B cell (primary cell): ENCODE data around the gene MVB12B. TPM values are rescaled to one million over a fixed set of nuclear protein-coding genes. Genes with fewer than 3 reads are reported as not detected.

Experiments used
- ATAC-seq: fragments of 200-7000 bp; cut with Tn5 transposase; one replicate; pipeline ENCODE4 v1.10.0; 2021; ENCODE audit warnings: low read depth, mild to moderate bottlenecking, moderate number of reproducible peaks, moderate library complexity
- CTCF ChIA-PET: fragments of 350-600 bp; sonication (Branson Sonifier 250); formaldehyde crosslinking; loops from one replicate; lab custom pipeline; 2021; ENCODE audit warnings: antibody characterized with exemption, inconsistent platforms; lab: Charles Lee
- POLR2A ChIA-PET: fragments of 350-600 bp; sonication (Branson Sonifier 250); formaldehyde crosslinking; loops from one replicate; lab custom pipeline; 2021; ENCODE audit warnings: antibody characterized with exemption; lab: Charles Lee
- DNase-seq: peaks from one replicate; pipeline ENCODE4 v3.0.0; 2013
- H2AFZ ChIP-seq: 2 replicates; pipeline ENCODE4 v1.6.1; 2012; ENCODE audit warnings: mild to moderate bottlenecking, low read depth, low read length; ENCODE audit not compliant: insufficient read depth, poor library complexity, severe bottlenecking
- H3K27ac ChIP-seq, 2 donors: 1 replicate in 1 of 2; 2 replicates in 1 of 2; pipeline ENCODE4 v1.5.1; 2012 to 2013; ENCODE audit warnings: low read length in 2 of 2, mild to moderate bottlenecking in 2 of 2, moderate library complexity in 1 of 2
- H3K27me3 ChIP-seq, 4 experiments: fragments of 200-600 bp in 1 of 4; sonication (generic) in 1 of 4; replicated peaks in 1 of 4; 1 replicate in 2 of 4; 2 replicates in 2 of 4; pipeline versions ENCODE4 v1.6.1 to v1.7.0; 2013 to 2016; ENCODE audit warnings: low read length in 3 of 4, mild to moderate bottlenecking in 2 of 4, mixed read lengths in 1 of 4, moderate library complexity in 1 of 4; ENCODE audit not compliant: insufficient read depth in 4 of 4, control insufficient read depth in 3 of 4; ENCODE audit errors: control extremely low read depth in 1 of 4
- H3K36me3 ChIP-seq, 2 experiments: replicated peaks in 1 of 2; 1 replicate in 1 of 2; 2 replicates in 1 of 2; pipeline versions ENCODE4 v1.6.1 to v1.7.1; 2013; ENCODE audit warnings: low read length in 1 of 2; ENCODE audit not compliant: insufficient read depth in 2 of 2, control insufficient read depth in 1 of 2; ENCODE audit errors: control extremely low read depth in 1 of 2, extremely low read depth in 1 of 2
- H3K4me1 ChIP-seq, 2 donors: fragments of 200-600 bp in 1 of 2; sonication (generic) in 1 of 2; 1 replicate in 1 of 2; 2 replicates in 1 of 2; pipeline versions ENCODE4 v1.5.1 to v1.6.1; 2013 to 2017; ENCODE audit warnings: low read length in 2 of 2; ENCODE audit not compliant: control insufficient read depth in 2 of 2, insufficient read depth in 2 of 2
- H3K4me2 ChIP-seq: replicated peaks from 2 replicates; pipeline ENCODE3; 2012; ENCODE audit warnings: mild to moderate bottlenecking, low read depth, low read length; ENCODE audit not compliant: poor library complexity, severe bottlenecking
- H3K4me3 ChIP-seq, 5 experiments: fragments of 200-600 bp in 1 of 5; sonication (generic) in 1 of 5; 1 replicate in 3 of 5; 2 replicates in 2 of 5; pipeline versions ENCODE4 v1.5.1 to v1.7.0; 2011 to 2016; ENCODE audit warnings: low read length in 4 of 5, mild to moderate bottlenecking in 4 of 5, low read depth in 2 of 5, control low read depth in 1 of 5, moderate library complexity in 1 of 5; ENCODE audit not compliant: insufficient read depth in 1 of 5; ENCODE audit errors: control extremely low read depth in 1 of 5, extremely low read depth in 1 of 5
- H3K79me2 ChIP-seq: fragments of 200-600 bp; sonication (generic); one replicate; pipeline ENCODE4 v1.6.0; 2016; ENCODE audit warnings: low read length; ENCODE audit not compliant: control insufficient read depth, insufficient read depth
- H3K9ac ChIP-seq: fragments of 200-600 bp; sonication (generic); 2 replicates; pipeline ENCODE4 v1.6.1; 2017; ENCODE audit warnings: mild to moderate bottlenecking, low read length, moderate library complexity
- H3K9me3 ChIP-seq, 3 donors: one replicate each; pipeline versions ENCODE4 v1.6.1 to v1.7.1; 2013; ENCODE audit warnings: low read length in 2 of 3; ENCODE audit not compliant: control insufficient read depth in 2 of 3, insufficient read depth in 1 of 3; ENCODE audit errors: control extremely low read depth in 1 of 3
- H4K20me1 ChIP-seq: 2 replicates; pipeline ENCODE4 v1.6.0; 2012; ENCODE audit warnings: mild to moderate bottlenecking, low read length; ENCODE audit not compliant: insufficient read depth, control insufficient read depth, poor library complexity, severe bottlenecking
- H3K27ac Mint-ChIP-seq: one replicate; pipeline ENCODE4 v1.8.0; 2021; ENCODE audit warnings: mixed read lengths
- H3K27me3 Mint-ChIP-seq: one replicate; pipeline ENCODE4 v1.8.0; 2021; ENCODE audit warnings: mixed read lengths
- H3K4me1 Mint-ChIP-seq: one replicate; pipeline ENCODE4 v1.8.0; 2021; ENCODE audit warnings: mixed read lengths
- H3K4me3 Mint-ChIP-seq: one replicate; pipeline ENCODE4 v1.8.0; 2021; ENCODE audit warnings: mixed read lengths
- H3K9me3 Mint-ChIP-seq: one replicate; pipeline ENCODE4 v1.8.0; 2022; ENCODE audit warnings: mixed read lengths; ENCODE audit not compliant: insufficient read depth
- CTCF ChIP-seq: fragments of 200-600 bp; IDR thresholded peaks from one replicate; pipeline ENCODE4 v1.8.0; 2022; ENCODE audit warnings: antibody characterized with exemption, mild to moderate bottlenecking
- EZH2 ChIP-seq: IDR thresholded peaks from 2 replicates; pipeline ENCODE4 v1.6.1; 2012; ENCODE audit warnings: borderline replicate concordance, low read depth, mild to moderate bottlenecking, moderate library complexity, low read length; ENCODE audit not compliant: insufficient read depth, poor library complexity, severe bottlenecking
- WGBS: methylation state at CpG from one replicate; pipeline ENCODE4 v1.1.5; 2013; ENCODE audit warnings: missing lambda C conversion rate; ENCODE audit not compliant: insufficient coverage; 5-methylcytosine and 5-hydroxymethylcytosine counted together
- intact Hi-C: fragments of 100-400 bp; cut with micrococcal nuclease; formaldehyde crosslinking; loops from one replicate; pipeline ENCODE4 v1.10.0; 2022
- polyA plus RNA-seq: library from polyadenylated mRNA; depleted of rRNA; stranded (reverse); fragments of >200 nt; gene quantifications from 2 replicates; pipeline ENCODE4 v1.2.3, GENCODE V29; 2012
- total RNA-seq, 2 donors: library from RNA; stranded (reverse); fragments of 120-200 nt in 1 of 2; gene quantifications; 1 replicate in 1 of 2; 2 replicates in 1 of 2; pipeline versions ENCODE4 v1.2.3 to v1.2.4, GENCODE V29; 2013 to 2022

Gene MVB12B
- total and polyA plus RNA-seq, 2 donors (not counting 1 experiment from before 2014, with no cell fraction given): 1.2 to 9.8 TPM

DNA sequence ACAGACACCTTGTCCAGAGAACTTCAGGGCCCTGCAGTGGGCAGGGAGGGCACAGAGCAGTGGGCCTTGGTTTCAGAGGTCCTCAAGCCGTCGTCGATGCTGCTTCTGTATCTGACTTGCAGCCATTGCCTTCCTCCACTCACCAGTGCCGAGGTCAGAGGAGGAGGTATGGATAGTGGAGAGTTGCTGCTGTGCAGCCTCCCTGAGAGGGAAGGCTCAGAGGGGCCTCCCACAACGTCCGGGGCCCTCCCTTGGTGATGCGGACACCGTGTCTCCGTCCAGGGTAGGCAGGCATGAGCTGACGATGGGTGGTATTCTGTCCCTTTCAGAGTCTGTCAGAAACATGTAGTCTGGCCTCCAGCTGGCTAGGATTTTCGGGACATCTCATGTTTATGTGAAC is 73.9 kb downstream of the MVB12B start:
- H3K4me3 ChIP-seq: no peak overlapping the region
- ATAC-seq: no peak
- H3K9me3 ChIP-seq: no peaks in the 10 kb centered on the region
- H4K20me1 ChIP-seq: no peaks in the 10 kb centered on the region
- no peaks in the 10 kb centered on the region for H3K27me3 ChIP-seq
- no peaks in the 10 kb centered on the region for H3K36me3 ChIP-seq
- H3K79me2 ChIP-seq: no peaks in the 10 kb centered on the region
- 95% methylated on average over 7 of the region's 11 CpGs for WGBS
- ChIA-PET POLR2A (no interaction called here), CTCF (interaction anchor here (1.2 to 6.9 kb wide), 3 partner anchors 82 to 170 kb away, joined by 3 to 85 read pairs (median 69); no protein-coding TSS in a partner anchor)
- no peaks in the 10 kb centered on the region for H3K27me3 Mint-ChIP-seq
- H3K9me3 Mint-ChIP-seq: no peaks in the 10 kb centered on the region
- H3K4me2 ChIP-seq: no peak overlapping the region
- peaks cover 13 to 16% of the 10 kb centered on the region in 2 donors for H3K4me1 ChIP-seq
- H3K4me1 Mint-ChIP-seq: peaks cover 27% of the 10 kb centered on the region
- no peak overlapping the region for H3K27ac Mint-ChIP-seq
- H2AFZ ChIP-seq: no peak overlapping the region
- DNase-seq: no peak
- no peak overlapping the region for H3K27ac ChIP-seq
- no peak for TF ChIP-seq EZH2
- TF ChIP-seq CTCF: no peak
- H3K4me3 Mint-ChIP-seq: no peak overlapping the region
- no peak overlapping the region for H3K9ac ChIP-seq
- intact Hi-C loops: no loop called here

- TF ChIP-seq EZH2 (no peak), CTCF (no peak)
- no peaks in the 10 kb centered on the region for H3K27me3 ChIP-seq
- H4K20me1 ChIP-seq: no peaks in the 10 kb centered on the region
- intact Hi-C loops: no loop called here
- H3K27ac ChIP-seq: no peak overlapping the region
- no peaks in the 10 kb centered on the region for H3K9me3 Mint-ChIP-seq
- no peak overlapping the region for H2AFZ ChIP-seq
- 79% methylated on average over 5 of the region's 6 CpGs for WGBS
- H3K27ac Mint-ChIP-seq: no peak overlapping the region
- no peak overlapping the region for H3K9ac ChIP-seq
- H3K27me3 Mint-ChIP-seq: no peaks in the 10 kb centered on the region
- ChIA-PET POLR2A (no interaction called here), CTCF (interaction anchor here (3.5 to 6.9 kb wide), 2 partner anchors 83 to 91 kb away, joined by 69 to 85 read pairs; no protein-coding TSS in a partner anchor)
- no peak overlapping the region for H3K4me3 Mint-ChIP-seq
- H3K4me2 ChIP-seq: no peak overlapping the region
- H3K4me1 Mint-ChIP-seq: peaks cover 27% of the 10 kb centered on the region
- peaks cover 13 to 16% of the 10 kb centered on the region in 2 donors for H3K4me1 ChIP-seq
- no peak for ATAC-seq
- H3K4me3 ChIP-seq: no peak overlapping the region
- DNase-seq: no peak
- H3K36me3 ChIP-seq: no peaks in the 10 kb centered on the region
- H3K9me3 ChIP-seq: no peaks in the 10 kb centered on the region
- H3K79me2 ChIP-seq: no peaks in the 10 kb centered on the region
Measured at GRCh38 chr9:126401107-126401506, 74.5 kb downstream of the MVB12B start.
